Medulla oblongata (tissue), 1 donor: Measurements from ENCODE around the gene ST7L.
A peak's percentile ranks its signal among the peaks of the same experiment; 100 is the strongest.

Source experiments
- DNase-seq: peaks from one replicate; pipeline ENCODE4 v3.0.0-alpha.2; 2015; ENCODE audit errors: extremely low spot score

The ST7L gene

GRCh38 chr1:112618114-112618720, 724 bp downstream of the ST7L start:
- peak; percentile 68 for DNase-seq

DNA sequence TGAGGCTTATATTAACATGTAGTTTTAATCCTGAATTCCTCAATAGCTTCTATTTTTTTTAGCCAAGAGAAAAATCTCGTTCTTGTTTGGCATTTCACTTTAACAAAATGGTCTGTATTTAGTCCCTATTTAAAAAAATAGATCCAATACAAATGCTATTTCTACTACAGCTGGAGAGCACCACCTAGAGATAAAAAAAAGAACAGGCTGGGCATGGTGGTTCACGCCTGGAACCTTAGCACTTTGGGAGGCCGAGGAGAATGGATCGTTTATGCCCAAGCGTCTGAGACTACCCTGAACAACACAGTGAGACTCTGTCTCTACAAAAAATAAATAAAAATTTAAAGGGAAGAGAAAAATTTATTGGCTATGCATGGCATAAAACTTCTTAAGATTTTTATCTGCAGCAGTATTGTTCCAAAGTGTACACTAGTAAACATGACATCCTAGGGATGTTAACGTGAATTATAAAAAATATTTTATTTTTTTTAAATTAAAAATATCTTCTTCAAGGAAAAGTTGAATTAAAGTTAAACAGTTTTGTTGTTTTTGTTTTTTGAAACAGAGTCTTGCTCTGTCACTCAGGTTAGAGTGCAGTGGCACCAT, 4.4 kb downstream of the ST7L start:
- no peak for DNase-seq

DNA sequence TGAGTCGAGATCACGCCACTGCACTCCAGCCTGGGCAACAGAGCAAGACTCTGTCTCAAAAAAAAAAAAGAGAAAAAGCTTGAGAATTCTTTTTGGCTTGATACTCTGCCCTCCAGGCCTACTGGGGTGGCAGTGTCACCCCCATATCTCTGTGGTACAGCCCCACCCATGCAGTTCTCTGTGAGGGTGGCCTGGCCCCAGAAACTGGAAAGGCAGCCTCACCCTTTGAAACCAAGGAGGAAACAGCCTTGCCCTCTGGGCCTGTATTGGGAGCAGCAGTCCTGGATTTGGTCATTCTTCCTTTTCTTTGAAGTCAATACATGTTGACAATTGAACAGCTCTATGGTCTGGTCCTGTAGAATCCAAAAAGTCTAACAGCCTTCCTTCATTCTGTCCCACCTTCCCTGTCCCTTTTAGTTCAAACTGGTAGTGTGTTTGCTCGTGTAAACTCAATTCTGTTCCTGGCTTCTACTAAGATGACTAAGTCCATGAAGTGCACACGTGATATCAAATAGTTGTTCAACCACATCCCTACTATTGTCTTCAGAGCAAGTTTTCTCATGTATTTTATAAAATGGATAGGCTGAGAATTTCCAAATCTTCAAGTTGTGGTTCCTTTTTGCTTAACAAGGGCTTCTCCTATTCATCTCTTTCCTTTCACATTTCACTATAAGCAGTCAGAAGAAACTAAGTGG, 13.2 kb downstream of the ST7L start:
- DNase-seq = no peak

GRCh38 chr1:112603541-112603940, 15.4 kb downstream of the ST7L start:
- DNase-seq = no peak

- DNase-seq = no peak
Measured at GRCh38 chr1:112603012-112603411, 15.9 kb downstream of the ST7L start.

DNA sequence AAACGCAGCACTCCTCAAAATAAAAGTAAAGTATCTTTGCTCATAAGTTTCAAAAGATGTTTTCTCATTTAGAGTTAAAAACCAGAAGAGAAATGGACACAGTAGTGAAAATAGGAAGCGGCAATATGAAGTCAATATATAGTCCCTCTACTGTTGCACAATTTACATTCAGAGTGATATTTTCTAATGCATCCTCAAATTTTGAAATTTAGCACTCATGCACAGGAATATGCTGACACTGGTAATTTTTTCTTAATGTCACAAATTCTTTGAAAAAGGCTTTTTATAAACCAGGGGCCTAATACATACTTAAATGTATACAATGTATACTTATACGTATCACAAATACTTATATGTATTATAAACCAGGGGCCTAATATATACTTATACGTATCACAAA, 19.5 kb downstream of the ST7L start:
- DNase-seq = no peak

GRCh38 chr1:112594208-112594876, 24.6 kb downstream of the ST7L start:
- no peak for DNase-seq

- DNase-seq = no peak
Measured at GRCh38 chr1:112589766-112590165, 29.2 kb downstream of the ST7L start.

GRCh38 chr1:112583366-112583765, 35.6 kb downstream of the ST7L start:
- DNase-seq = no peak

- no peak for DNase-seq
Measured at GRCh38 chr1:112581586-112582192, 37.3 kb downstream of the ST7L start.

GRCh38 chr1:112579801-112580510, 39.0 kb downstream of the ST7L start:
- no peak for DNase-seq

DNA sequence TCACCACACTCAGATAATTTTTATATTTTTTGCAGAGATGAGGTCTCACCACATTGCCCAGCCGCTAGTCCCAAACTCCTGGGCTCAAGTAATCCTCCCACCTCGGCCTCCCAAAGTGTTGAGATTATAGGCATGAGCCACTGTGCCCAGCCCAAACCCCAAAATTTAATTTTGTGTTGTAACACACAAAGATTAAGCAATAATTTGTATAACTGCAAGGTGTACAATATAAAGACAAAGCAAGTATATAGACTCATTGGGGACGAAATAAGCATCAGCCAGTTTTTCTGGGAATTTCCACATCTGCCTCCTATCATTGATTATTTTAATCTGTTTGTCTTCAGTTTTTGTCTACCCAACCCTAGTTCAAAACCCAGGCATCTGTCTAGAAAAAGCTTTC, 42.7 kb downstream of the ST7L start:
- DNase-seq = no peak

DNA sequence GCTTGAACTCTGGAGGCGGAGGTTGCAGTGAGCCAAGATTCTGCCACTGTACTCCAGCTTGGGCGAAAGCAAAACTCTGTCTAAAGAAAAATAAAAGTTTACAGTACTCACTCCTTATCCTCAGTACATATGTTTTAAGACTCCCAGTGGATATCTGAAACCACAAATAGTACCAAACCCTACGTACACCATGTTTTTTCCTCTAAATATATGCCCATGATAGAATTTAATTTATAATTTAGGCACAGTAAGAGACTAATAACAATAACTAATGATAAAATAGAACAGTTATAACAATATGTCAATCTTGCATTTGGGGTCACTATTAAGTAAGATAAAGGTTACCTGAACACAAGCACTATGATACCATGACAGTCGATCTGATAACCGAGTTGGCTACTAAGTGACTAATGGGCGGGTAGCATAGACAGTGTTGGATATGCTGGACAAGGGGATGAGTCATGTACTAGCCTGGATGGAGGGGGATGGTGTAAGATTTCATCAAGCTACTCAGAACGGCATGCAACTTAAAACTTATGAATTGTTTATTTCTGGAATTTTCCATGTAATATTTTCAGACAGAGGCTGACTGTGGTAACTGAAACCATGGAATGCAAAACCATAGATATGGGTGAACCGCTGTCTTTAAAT, 43.7 kb downstream of the ST7L start:
- no peak for DNase-seq

DNA sequence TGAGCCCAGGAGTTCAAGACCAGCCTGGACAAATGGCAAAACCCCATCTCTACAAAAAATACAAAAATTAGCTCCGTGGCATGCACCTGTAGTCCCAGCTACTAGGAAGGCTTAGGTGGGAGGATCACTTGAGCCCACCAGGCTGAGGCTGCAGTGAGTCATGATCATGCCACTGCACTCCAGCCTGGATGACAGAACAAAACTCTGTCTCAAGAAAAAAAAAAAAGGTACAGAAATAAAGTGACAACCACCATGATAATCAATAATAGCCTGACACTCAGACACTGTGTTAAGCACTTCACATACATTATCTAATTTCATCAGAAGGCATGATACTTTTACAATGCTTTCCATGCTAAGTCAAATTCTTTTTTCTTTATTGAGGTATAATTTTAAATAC, 53.1 kb downstream of the ST7L start:
- no peak for DNase-seq

GRCh38 chr1:112564081-112564480, 54.9 kb downstream of the ST7L start:
- DNase-seq = no peak

- DNase-seq = no peak
Measured at GRCh38 chr1:112563341-112563740, 55.6 kb downstream of the ST7L start.

GRCh38 chr1:112558634-112559033, 60.3 kb downstream of the ST7L start:
- no peak for DNase-seq

- DNase-seq = no peak
Measured at GRCh38 chr1:112557385-112557784, 61.6 kb downstream of the ST7L start.

- DNase-seq = no peak
Measured at GRCh38 chr1:112554411-112554810, 64.5 kb downstream of the ST7L start.

- DNase-seq = no peak
Measured at GRCh38 chr1:112549590-112549989, 69.4 kb downstream of the ST7L start.

DNA sequence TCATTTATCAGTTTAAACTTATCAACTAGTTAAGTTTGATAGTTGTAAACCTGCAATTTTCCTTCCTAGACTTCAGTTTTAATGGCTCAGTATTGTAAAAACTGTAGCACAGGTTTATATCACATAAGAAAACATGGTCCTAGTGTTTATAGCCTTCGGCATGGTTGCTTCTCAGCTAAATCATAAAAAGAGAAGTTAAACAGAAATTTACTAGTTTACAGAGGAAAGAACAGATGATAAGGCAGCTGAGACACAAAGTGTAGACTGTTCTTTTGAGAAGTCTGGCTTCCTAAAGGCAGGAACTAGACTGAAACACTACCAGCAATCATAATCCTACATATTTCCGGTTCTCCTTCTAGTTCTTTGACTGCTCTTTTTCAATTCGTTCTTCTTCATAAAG, 70.4 kb downstream of the ST7L start:
- no peak for DNase-seq
